Hepatocyte (in vitro differentiated cells): ENCODE data around the gene TRPM3. TPM values are rescaled to one million over a fixed set of nuclear protein-coding genes. Genes with fewer than 3 reads are reported as not detected.
A peak's percentile ranks its signal among the peaks of the same experiment; 100 is the strongest.

ENCODE experiments used
- DNase-seq: peaks from one replicate; pipeline ENCODE4 v3.0.0-alpha.2; 2016; ENCODE audit warnings: low spot score
- H2AFZ ChIP-seq: fragments of 200-600 bp; sonication (generic); 2 replicates; pipeline ENCODE4 v1.6.0; 2016; ENCODE audit warnings: antibody characterized with exemption, mild to moderate bottlenecking
- H3K27ac ChIP-seq: fragments of 200-600 bp; sonication (generic); 2 replicates; pipeline ENCODE4 v1.5.1; 2016; ENCODE audit warnings: mild to moderate bottlenecking
- H3K27me3 ChIP-seq: fragments of 200-600 bp; sonication (generic); 2 replicates; pipeline ENCODE4 v1.6.1; 2016
- H3K36me3 ChIP-seq: fragments of 200-600 bp; sonication (generic); replicated peaks from 2 replicates; pipeline ENCODE4 v1.5.1; 2016; ENCODE audit warnings: low read depth; ENCODE audit not compliant: insufficient read depth
- H3K4me1 ChIP-seq: fragments of 200-600 bp; sonication (generic); 2 replicates; pipeline ENCODE4 v1.5.1; 2016; ENCODE audit warnings: mild to moderate bottlenecking, moderate library complexity; ENCODE audit not compliant: insufficient read depth
- H3K4me2 ChIP-seq: fragments of 200-600 bp; sonication (generic); 2 replicates; pipeline ENCODE4 v1.6.0; 2016
- H3K4me3 ChIP-seq: fragments of 200-600 bp; sonication (generic); 2 replicates; pipeline ENCODE4 v1.5.1; 2016; ENCODE audit warnings: mild to moderate bottlenecking
- H3K79me2 ChIP-seq: fragments of 200-600 bp; sonication (generic); 2 replicates; pipeline ENCODE4 v1.6.0; 2017; ENCODE audit warnings: mild to moderate bottlenecking
- H3K9me2 ChIP-seq: fragments of 200-600 bp; sonication (generic); replicated peaks from 2 replicates; pipeline ENCODE4 v1.6.0; 2017; ENCODE audit warnings: mild to moderate bottlenecking; ENCODE audit not compliant: insufficient read depth
- H3K9me3 ChIP-seq: fragments of 200-600 bp; sonication (generic); 2 replicates; pipeline ENCODE4 v1.5.1; 2016; ENCODE audit warnings: low read depth, mild to moderate bottlenecking
- H4K20me1 ChIP-seq: fragments of 200-600 bp; sonication (generic); 2 replicates; pipeline ENCODE4 v1.6.0; 2016; ENCODE audit warnings: mild to moderate bottlenecking; ENCODE audit not compliant: insufficient read depth, poor library complexity, severe bottlenecking
- CTCF ChIP-seq: fragments of 200-600 bp; sonication (generic); IDR thresholded peaks from 2 replicates; pipeline ENCODE4 v1.5.1; 2016; ENCODE audit warnings: antibody characterized with exemption, mild to moderate bottlenecking; ENCODE audit not compliant: poor library complexity
- EZH2 ChIP-seq: fragments of 200-600 bp; sonication (generic); IDR thresholded peaks from 2 replicates; pipeline ENCODE4 v1.6.1; 2016; ENCODE audit warnings: antibody characterized with exemption, mild to moderate bottlenecking, borderline replicate concordance
- EZH2phosphoT487 ChIP-seq: fragments of 200-600 bp; sonication (generic); IDR thresholded peaks from one replicate; pipeline ENCODE4 v1.6.1; 2018; ENCODE audit warnings: antibody characterized with exemption, mild to moderate bottlenecking, low read depth, moderate library complexity; ENCODE audit not compliant: unreplicated experiment, severe bottlenecking
- WGBS: methylation state at CpG from one replicate; pipeline ENCODE4 v1.1.6; 2016; ENCODE audit warnings: low lambda C conversion rate; ENCODE audit errors: missing lambda C conversion rate; 5-methylcytosine and 5-hydroxymethylcytosine counted together
- polyA plus RNA-seq: library from polyadenylated mRNA; unstranded; fragments of >200 nt; fragmentation: Nextera tagmentation; extraction: Ambion mirVana; gene quantifications from 2 replicates; pipeline ENCODE4 v1.2.1, GENCODE V29; 2016
- total RNA-seq: library from RNA; depleted of rRNA; stranded (reverse); fragments of >200 nt; gene quantifications from 2 replicates; pipeline ENCODE4 v1.2.3, GENCODE V29; 2014

The TRPM3 gene
- total and polyA plus RNA-seq, 2 experiments from 2014 or later = 0.60 to 0.68 TPM

- H3K27me3 ChIP-seq = no peaks in the 10 kb centered on the region
- H3K9me3 ChIP-seq = no peaks in the 10 kb centered on the region
- WGBS = 71% methylated on average over 4 of the region's 4 CpGs
- H3K4me2 ChIP-seq = no peak overlapping the region
- TF ChIP-seq EZH2phosphoT487 (no peak), CTCF (no peak), EZH2 (no peak)
- H2AFZ ChIP-seq = no peak overlapping the region
- no peak overlapping the region for H3K27ac ChIP-seq
- no peaks in the 10 kb centered on the region for H3K36me3 ChIP-seq
- no peaks in the 10 kb centered on the region for H3K4me1 ChIP-seq
- no peaks in the 10 kb centered on the region for H3K9me2 ChIP-seq
- H4K20me1 ChIP-seq = no peaks in the 10 kb centered on the region
- DNase-seq = no peak
- H3K4me3 ChIP-seq = no peak overlapping the region
- no peaks in the 10 kb centered on the region for H3K79me2 ChIP-seq
These were observed 73.1 kb downstream of the TRPM3 start for GRCh38 chr9:71048280-71048679.

GRCh38 chr9:71042448-71042990, 78.9 kb downstream of the TRPM3 start:
- WGBS = 64% methylated on average over 3 of the region's 3 CpGs
- Histone ChIP-seq H4K20me1 (no peaks in the 10 kb centered on the region), H3K27ac (no peak overlapping the region), H3K27me3 (no peaks in the 10 kb centered on the region), H3K4me1 (no peaks in the 10 kb centered on the region), H3K9me3 (no peaks in the 10 kb centered on the region), H3K79me2 (no peaks in the 10 kb centered on the region), H3K4me3 (no peak overlapping the region), H3K4me2 (no peak overlapping the region), H2AFZ (no peak overlapping the region), H3K9me2 (no peaks in the 10 kb centered on the region), H3K36me3 (no peaks in the 10 kb centered on the region)
- no peak for DNase-seq
- TF ChIP-seq EZH2phosphoT487 (no peak), CTCF (no peak), EZH2 (no peak)

GRCh38 chr9:71037521-71037920, 83.9 kb downstream of the TRPM3 start:
- H3K79me2 ChIP-seq = no peaks in the 10 kb centered on the region
- no peak for DNase-seq
- H3K36me3 ChIP-seq = no peaks in the 10 kb centered on the region
- H3K9me3 ChIP-seq = no peaks in the 10 kb centered on the region
- H3K27me3 ChIP-seq = no peaks in the 10 kb centered on the region
- TF ChIP-seq EZH2phosphoT487 (no peak), CTCF (no peak), EZH2 (no peak)
- H3K9me2 ChIP-seq = no peaks in the 10 kb centered on the region
- H3K4me2 ChIP-seq = no peak overlapping the region
- no peaks in the 10 kb centered on the region for H3K4me1 ChIP-seq
- H3K27ac ChIP-seq = no peak overlapping the region
- WGBS = 91% methylated on average over 4 of the region's 4 CpGs
- no peak overlapping the region for H2AFZ ChIP-seq
- no peaks in the 10 kb centered on the region for H4K20me1 ChIP-seq
- H3K4me3 ChIP-seq = no peak overlapping the region

GRCh38 chr9:71036501-71036900, 84.9 kb downstream of the TRPM3 start:
- Histone ChIP-seq H3K9me3 (no peaks in the 10 kb centered on the region), H3K36me3 (no peaks in the 10 kb centered on the region), H4K20me1 (no peaks in the 10 kb centered on the region), H3K4me3 (no peak overlapping the region), H3K4me2 (no peak overlapping the region), H3K4me1 (no peaks in the 10 kb centered on the region), H3K9me2 (no peaks in the 10 kb centered on the region), H2AFZ (no peak overlapping the region), H3K27me3 (no peaks in the 10 kb centered on the region), H3K27ac (no peak overlapping the region), H3K79me2 (no peaks in the 10 kb centered on the region)
- peak; percentile 43 for DNase-seq
- 69% methylated on average over 4 of the region's 4 CpGs for WGBS
- TF ChIP-seq CTCF (no peak), EZH2 (no peak), EZH2phosphoT487 (no peak)
